ENCODE data around the gene C4BPB. TPM values are rescaled to one million over a fixed set of nuclear protein-coding genes. Genes with fewer than 3 reads are reported as not detected.
A peak's percentile ranks its signal among the peaks of the same experiment; 100 is the strongest.

C4BPB gene
- total RNA-seq, 1 experiment from 2014 or later, result 7.5 TPM

DNA sequence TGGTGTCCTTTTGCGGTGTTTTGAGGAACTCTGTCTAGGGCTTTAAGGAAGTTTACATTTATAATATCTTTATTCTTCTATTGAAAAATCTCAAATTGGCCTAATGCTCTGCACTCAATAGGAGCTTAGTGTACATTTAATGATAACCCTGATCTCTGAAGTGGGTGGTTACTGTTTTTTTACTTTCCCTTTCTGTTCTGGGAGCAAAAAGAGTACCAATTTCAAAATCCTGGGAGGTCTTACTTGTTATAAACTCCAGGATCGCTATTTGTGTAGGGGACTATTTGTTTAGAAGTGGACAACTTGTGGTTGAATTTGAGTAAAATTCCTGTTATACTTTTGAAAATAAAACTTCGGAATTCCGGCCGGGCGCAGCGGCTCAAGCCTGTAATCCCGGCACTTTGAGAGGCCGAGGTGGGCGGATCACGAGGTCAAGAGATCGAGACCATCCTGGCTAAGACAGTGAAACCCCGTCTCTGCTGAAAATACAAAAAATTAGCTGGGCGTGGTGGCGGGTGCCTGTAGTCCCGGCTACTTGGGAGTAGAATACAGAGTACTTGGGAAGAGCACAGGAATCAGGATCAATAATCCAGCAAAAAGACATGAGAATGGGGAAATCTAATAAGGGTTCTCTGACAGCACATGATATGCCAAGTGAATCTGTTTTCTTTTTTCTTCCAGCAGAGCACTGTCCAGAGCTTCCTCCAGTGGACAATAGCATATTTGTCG, 1.1 kb downstream of the C4BPB start:
- DNase-seq, result no peak
- no peaks in the 10 kb centered on the region for H3K9me3 Mint-ChIP-seq (ENCODE audit: low read depth, unreplicated experiment)
- peaks cover 10% of the 10 kb centered on the region for H3K36me3 Mint-ChIP-seq (ENCODE audit: insufficient read depth, unreplicated experiment)
- TSS peak; percentile 56 for BruUV-seq (replicated peaks)
- intact Hi-C loops (cut with micrococcal nuclease; ENCODE audit: unreplicated experiment), result loop anchor here (5.0 kb wide), 2 partner anchors 68 to 153 kb away; no protein-coding TSS in a partner anchor
- H3K27me3 Mint-ChIP-seq (ENCODE audit: unreplicated experiment), result no peaks in the 10 kb centered on the region
- CTCF ChIA-PET, result interaction anchor here (1.4 to 2.2 kb wide), 3 partner anchors 312 to 410 kb away, joined by 4 to 7 read pairs (median 6); no protein-coding TSS in a partner anchor
- peak overlapping the region; percentile 73 for H3K4me3 Mint-ChIP-seq (ENCODE audit: low read depth, unreplicated experiment)
- peak overlapping the region; percentile 83 for H3K27ac Mint-ChIP-seq (ENCODE audit: unreplicated experiment)
- H3K4me1 Mint-ChIP-seq (ENCODE audit: low read depth, unreplicated experiment), result peaks cover 36% of the 10 kb centered on the region
- TF ChIP-seq, protein P1, sequence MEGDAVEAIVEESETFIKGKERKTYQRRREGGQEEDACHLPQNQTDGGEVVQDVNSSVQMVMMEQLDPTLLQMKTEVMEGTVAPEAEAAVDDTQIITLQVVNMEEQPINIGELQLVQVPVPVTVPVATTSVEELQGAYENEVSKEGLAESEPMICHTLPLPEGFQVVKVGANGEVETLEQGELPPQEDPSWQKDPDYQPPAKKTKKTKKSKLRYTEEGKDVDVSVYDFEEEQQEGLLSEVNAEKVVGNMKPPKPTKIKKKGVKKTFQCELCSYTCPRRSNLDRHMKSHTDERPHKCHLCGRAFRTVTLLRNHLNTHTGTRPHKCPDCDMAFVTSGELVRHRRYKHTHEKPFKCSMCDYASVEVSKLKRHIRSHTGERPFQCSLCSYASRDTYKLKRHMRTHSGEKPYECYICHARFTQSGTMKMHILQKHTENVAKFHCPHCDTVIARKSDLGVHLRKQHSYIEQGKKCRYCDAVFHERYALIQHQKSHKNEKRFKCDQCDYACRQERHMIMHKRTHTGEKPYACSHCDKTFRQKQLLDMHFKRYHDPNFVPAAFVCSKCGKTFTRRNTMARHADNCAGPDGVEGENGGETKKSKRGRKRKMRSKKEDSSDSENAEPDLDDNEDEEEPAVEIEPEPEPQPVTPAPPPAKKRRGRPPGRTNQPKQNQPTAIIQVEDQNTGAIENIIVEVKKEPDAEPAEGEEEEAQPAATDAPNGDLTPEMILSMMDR (IDR thresholded peaks at IDR 0.05; ENCODE audit: unreplicated experiment), result no peak

DNA sequence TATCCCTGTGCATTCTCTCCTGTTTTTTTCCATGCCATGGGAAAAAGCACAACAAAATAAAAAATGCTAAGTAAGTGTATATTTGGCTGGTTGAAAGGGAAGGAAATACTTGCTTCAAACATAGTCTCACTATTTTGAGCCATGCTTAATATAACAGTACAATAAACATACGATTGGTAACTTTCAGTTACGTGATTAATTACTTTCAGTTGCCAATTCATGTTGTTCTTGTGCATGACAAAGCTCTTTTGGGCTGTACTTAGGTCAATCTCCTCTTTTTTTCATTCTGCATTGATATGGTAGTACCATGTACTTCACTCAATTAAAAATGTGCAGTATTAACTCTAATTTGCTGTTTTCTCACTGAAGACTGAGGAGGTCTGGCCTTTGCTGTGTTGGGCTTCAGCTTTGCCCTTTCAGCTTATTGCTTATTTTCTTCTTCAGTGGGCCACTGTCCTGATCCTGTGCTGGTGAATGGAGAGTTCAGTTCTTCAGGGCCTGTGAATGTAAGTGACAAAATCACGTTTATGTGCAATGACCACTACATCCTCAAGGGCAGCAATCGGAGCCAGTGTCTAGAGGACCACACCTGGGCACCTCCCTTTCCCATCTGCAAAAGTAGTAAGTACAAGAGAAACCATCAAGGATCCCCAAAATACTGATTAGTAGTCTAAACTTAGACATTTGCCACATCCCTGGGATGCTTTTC, 2.7 kb downstream of the C4BPB start:
- Mint-ChIP-seq H3K9me3 (ENCODE audit: low read depth, unreplicated experiment) (no peaks in the 10 kb centered on the region), H3K4me1 (ENCODE audit: low read depth, unreplicated experiment) (peaks cover 27% of the 10 kb centered on the region), H3K27ac (ENCODE audit: unreplicated experiment) (no peak overlapping the region), H3K36me3 (ENCODE audit: insufficient read depth, unreplicated experiment) (peaks cover 10% of the 10 kb centered on the region), H3K27me3 (ENCODE audit: unreplicated experiment) (no peaks in the 10 kb centered on the region), H3K4me3 (ENCODE audit: low read depth, unreplicated experiment) (no peak overlapping the region)
- TF ChIP-seq, protein P1 (IDR thresholded peaks at IDR 0.05; ENCODE audit: unreplicated experiment), result no peak
- CTCF ChIA-PET, result no interaction called here
- BruUV-seq (replicated peaks), result no TSS peak
- no peak for DNase-seq
- intact Hi-C loops (cut with micrococcal nuclease; ENCODE audit: unreplicated experiment), result loop anchor here (5.0 kb wide), 1 partner anchor 66 kb away; no protein-coding TSS in a partner anchor

DNA sequence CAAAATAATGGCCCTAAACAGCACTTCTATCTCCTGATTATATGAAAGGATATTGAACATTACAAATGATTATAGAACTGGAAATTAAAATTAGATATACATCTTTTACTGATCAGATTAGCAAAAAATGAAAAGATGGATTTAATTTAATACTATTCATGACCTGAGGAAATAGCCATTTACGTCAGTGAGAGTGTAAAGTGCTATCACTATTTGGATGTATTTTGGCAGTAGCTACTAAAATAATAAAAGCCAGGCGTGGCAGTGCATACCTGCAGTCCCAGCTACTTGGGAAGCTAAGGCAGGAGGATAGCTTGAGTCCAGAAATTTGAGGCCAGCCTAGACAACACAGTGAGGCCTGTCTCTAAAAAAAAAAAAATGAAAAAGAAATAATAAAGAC, 5.3 kb downstream of the C4BPB start:
- intact Hi-C loops (cut with micrococcal nuclease; ENCODE audit: unreplicated experiment), result loop anchor here (5.0 kb wide), 1 partner anchor 63 kb away; no protein-coding TSS in a partner anchor
- DNase-seq, result no peak
- H3K9me3 Mint-ChIP-seq (ENCODE audit: low read depth, unreplicated experiment), result no peaks in the 10 kb centered on the region
- peaks cover 10% of the 10 kb centered on the region for H3K36me3 Mint-ChIP-seq (ENCODE audit: insufficient read depth, unreplicated experiment)
- H3K27ac Mint-ChIP-seq (ENCODE audit: unreplicated experiment), result no peak overlapping the region
- BruUV-seq (replicated peaks), result no TSS peak
- H3K4me3 Mint-ChIP-seq (ENCODE audit: low read depth, unreplicated experiment), result no peak overlapping the region
- no peaks in the 10 kb centered on the region for H3K27me3 Mint-ChIP-seq (ENCODE audit: unreplicated experiment)
- CTCF ChIA-PET, result interaction anchor here (1.3 kb wide), 1 partner anchor 311 kb away, joined by 3 read pairs; no protein-coding TSS in a partner anchor
- peaks cover 11% of the 10 kb centered on the region for H3K4me1 Mint-ChIP-seq (ENCODE audit: low read depth, unreplicated experiment)
- TF ChIP-seq, protein P1 (IDR thresholded peaks at IDR 0.05; ENCODE audit: unreplicated experiment), result no peak

DNA sequence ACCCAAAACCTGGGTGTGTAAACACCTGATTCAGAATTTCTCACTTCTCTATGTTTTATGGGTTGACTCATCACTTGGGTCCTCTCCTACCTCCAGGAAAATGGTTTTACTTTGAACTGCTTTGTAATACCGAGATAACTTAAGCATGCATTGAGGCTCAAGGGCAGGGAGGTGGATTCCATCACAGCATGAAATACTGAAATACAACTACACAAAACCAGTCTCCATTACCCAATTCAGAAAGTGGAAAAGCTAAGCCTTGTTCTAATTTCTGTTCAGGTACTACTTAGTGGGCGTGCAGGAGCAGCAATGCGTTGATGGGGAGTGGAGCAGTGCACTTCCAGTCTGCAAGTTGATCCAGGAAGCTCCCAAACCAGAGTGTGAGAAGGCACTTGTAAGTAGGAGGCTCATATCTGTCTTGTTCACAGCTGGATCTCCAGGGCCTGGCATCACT, 9.2 kb downstream of the C4BPB start:
- no TSS peak for BruUV-seq (replicated peaks)
- Mint-ChIP-seq H3K4me1 (ENCODE audit: low read depth, unreplicated experiment) (peaks cover 13% of the 10 kb centered on the region), H3K9me3 (ENCODE audit: low read depth, unreplicated experiment) (peaks cover 5% of the 10 kb centered on the region), H3K4me3 (ENCODE audit: low read depth, unreplicated experiment) (no peak overlapping the region), H3K27me3 (ENCODE audit: unreplicated experiment) (no peaks in the 10 kb centered on the region), H3K36me3 (ENCODE audit: insufficient read depth, unreplicated experiment) (no peaks in the 10 kb centered on the region), H3K27ac (ENCODE audit: unreplicated experiment) (no peak overlapping the region)
- intact Hi-C loops (cut with micrococcal nuclease; ENCODE audit: unreplicated experiment), result no loop called here
- CTCF ChIA-PET, result interaction anchor here (0.6 kb wide), 1 partner anchor 846 kb away, joined by 4 read pairs; no protein-coding TSS in a partner anchor
- DNase-seq, result no peak
- TF ChIP-seq, protein P1 (IDR thresholded peaks at IDR 0.05; ENCODE audit: unreplicated experiment), result no peak
